ENCODE measurements around the gene IL12A. TPM values are rescaled to one million over a fixed set of nuclear protein-coding genes. Genes with fewer than 3 reads are reported as not detected.

The IL12A gene
- total RNA-seq (0.09 TPM in 1 of 2 replicates, not detected in the other), polyA plus RNA-seq (not detected in 2 replicates)

DNA sequence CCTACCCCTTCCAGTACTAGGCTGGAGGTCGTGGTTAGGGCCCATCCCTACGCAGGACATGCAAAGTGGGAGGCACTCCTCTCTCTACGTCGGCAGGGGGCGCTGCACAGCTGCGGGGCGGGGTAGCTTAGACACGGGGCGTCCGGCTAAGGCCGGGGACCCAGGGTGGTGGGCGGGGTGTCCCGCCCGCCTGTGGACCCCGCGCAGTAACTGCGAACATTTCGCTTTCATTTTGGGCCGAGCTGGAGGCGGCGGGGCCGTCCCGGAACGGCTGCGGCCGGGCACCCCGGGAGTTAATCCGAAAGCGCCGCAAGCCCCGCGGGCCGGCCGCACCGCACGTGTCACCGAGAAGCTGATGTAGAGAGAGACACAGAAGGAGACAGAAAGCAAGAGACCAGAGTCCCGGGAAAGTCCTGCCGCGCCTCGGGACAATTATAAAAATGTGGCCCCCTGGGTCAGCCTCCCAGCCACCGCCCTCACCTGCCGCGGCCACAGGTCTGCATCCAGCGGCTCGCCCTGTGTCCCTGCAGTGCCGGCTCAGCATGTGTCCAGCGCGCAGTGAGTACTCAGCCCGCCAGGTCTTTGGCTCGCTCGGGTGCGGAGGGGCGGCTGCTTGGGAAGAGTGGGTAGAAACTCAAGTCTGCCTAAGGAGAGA lies at the start of gene IL12A:
IL12A (plus strand) TSS at position 219 of the 655 bp plus-strand sequence.
- no peaks in the 10 kb centered on the region for H3K36me3 ChIP-seq
- no peaks in the 10 kb centered on the region for H3K4me1 ChIP-seq (ENCODE audit: low read depth)
- H3K27ac ChIP-seq = no peak within 1 kb of the TSS
- H3K9me3 ChIP-seq (ENCODE audit: low read depth) = no peaks in the 10 kb centered on the region
- TF ChIP-seq, protein P1, sequence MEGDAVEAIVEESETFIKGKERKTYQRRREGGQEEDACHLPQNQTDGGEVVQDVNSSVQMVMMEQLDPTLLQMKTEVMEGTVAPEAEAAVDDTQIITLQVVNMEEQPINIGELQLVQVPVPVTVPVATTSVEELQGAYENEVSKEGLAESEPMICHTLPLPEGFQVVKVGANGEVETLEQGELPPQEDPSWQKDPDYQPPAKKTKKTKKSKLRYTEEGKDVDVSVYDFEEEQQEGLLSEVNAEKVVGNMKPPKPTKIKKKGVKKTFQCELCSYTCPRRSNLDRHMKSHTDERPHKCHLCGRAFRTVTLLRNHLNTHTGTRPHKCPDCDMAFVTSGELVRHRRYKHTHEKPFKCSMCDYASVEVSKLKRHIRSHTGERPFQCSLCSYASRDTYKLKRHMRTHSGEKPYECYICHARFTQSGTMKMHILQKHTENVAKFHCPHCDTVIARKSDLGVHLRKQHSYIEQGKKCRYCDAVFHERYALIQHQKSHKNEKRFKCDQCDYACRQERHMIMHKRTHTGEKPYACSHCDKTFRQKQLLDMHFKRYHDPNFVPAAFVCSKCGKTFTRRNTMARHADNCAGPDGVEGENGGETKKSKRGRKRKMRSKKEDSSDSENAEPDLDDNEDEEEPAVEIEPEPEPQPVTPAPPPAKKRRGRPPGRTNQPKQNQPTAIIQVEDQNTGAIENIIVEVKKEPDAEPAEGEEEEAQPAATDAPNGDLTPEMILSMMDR (IDR thresholded peaks at IDR 0.05; ENCODE audit: low read depth, low read length) = peak; percentile 97
- peak; percentile 80 to 82 for DNase-seq (ENCODE audit: low read depth in 1 of 2, low spot score in 1 of 2)
- peak within 1 kb of the TSS; percentile 57 for H3K4me3 ChIP-seq
- H3K27me3 ChIP-seq = peaks cover 23% of the 10 kb centered on the region

DNA sequence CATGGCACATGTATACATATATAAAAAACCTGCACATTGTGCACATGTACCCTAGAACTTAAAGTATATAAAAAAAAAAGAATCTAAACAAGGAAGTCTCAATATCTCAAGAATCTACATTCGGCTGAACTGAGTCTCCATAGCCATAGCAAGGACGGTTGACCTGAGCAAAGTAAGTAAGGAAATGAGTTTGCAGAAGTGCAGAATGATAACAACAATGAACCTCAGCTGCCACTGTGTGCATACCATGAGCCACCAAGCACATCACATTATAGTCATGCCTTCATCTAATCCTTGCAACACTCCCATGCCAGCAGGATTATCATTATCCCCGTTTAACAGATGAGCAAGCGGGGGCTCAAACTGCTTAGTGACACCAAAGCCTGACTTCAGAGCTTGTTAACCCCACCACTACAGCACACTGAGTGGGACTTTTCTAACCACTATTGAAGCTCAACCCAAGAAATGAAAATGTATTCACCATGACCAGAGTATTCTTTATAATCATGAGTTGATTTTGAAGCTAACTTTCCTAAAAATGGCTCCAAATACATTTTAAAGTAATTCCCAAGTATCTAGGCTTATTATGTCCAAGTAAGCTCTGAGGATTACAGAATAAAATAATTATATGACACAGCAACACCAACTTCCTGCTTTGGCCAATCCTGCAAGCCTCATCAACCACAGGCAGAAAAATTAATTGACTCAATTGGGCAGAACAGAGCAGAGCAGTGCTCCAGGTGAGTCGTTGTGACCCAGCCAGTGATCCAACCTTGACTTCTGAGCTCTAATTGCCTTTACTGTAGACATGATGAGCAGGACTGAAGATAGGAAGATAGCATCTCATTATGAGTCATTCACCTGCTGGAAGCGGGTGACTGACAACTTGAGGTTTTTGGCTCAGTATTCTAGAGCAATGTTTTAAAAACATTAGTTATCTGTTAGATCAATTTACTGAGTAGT lies 47.3 kb upstream of the IL12A start:
- DNase-seq (ENCODE audit: low read depth in 1 of 2, low spot score in 1 of 2) = no peak
- Histone ChIP-seq H3K9me3 (ENCODE audit: low read depth) (no peaks in the 10 kb centered on the region), H3K4me1 (ENCODE audit: low read depth) (no peaks in the 10 kb centered on the region), H3K36me3 (no peaks in the 10 kb centered on the region), H3K4me3 (no peak overlapping the region), H3K27me3 (no peaks in the 10 kb centered on the region), H3K27ac (no peak overlapping the region)
- TF ChIP-seq, protein P1 (IDR thresholded peaks at IDR 0.05; ENCODE audit: low read depth, low read length) = no peak

DNA sequence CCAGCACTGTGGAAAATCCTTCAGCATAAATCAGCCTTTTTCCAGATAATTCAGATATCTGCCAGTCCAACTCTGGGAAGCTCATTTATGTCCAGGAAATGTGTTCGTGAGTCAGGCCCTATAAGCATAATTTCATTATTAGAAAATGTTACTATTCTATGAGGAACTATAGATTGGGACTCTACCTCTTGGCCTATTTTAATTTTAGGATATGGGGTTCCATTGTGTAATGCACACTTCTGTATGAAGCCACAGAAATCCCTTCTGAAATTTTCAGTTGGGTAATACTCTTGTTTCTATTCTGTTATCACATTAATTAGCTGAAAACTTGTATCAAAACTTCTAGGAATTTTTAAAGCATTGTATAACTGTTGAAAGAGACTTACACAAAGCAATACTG lies 43.9 kb upstream of the IL12A start:
- H3K4me3 ChIP-seq = no peak overlapping the region
- H3K27me3 ChIP-seq = no peaks in the 10 kb centered on the region
- no peak for DNase-seq (ENCODE audit: low read depth in 1 of 2, low spot score in 1 of 2)
- H3K27ac ChIP-seq = no peak overlapping the region
- H3K9me3 ChIP-seq (ENCODE audit: low read depth) = no peaks in the 10 kb centered on the region
- no peaks in the 10 kb centered on the region for H3K36me3 ChIP-seq
- TF ChIP-seq, protein P1 (IDR thresholded peaks at IDR 0.05; ENCODE audit: low read depth, low read length) = no peak
- no peaks in the 10 kb centered on the region for H3K4me1 ChIP-seq (ENCODE audit: low read depth)

DNA sequence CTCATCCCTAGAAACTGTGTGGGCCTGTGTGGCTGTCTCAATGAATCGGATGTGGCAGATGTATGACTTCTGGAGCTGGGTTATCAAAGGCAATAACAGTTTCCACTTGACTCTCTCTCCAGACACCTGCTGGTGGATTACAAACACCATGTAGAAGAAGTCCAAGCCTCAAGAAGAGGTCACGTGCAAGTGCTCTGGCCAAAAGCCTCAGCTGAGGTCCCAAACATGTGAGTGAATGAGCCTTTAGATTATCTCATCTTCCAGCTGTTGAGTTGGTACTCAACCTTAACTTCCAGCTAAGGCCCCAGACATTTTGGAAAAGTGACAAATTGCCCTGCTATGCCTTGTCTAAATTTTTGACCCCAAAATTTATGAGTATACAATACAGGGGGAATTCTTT lies 42.7 kb upstream of the IL12A start:
- no peak for DNase-seq (ENCODE audit: low read depth in 1 of 2, low spot score in 1 of 2)
- no peak overlapping the region for H3K27ac ChIP-seq
- TF ChIP-seq, protein P1 (IDR thresholded peaks at IDR 0.05; ENCODE audit: low read depth, low read length) = no peak
- H3K9me3 ChIP-seq (ENCODE audit: low read depth) = no peaks in the 10 kb centered on the region
- H3K27me3 ChIP-seq = no peaks in the 10 kb centered on the region
- H3K4me3 ChIP-seq = no peak overlapping the region
- H3K4me1 ChIP-seq (ENCODE audit: low read depth) = no peaks in the 10 kb centered on the region
- H3K36me3 ChIP-seq = no peaks in the 10 kb centered on the region

DNA sequence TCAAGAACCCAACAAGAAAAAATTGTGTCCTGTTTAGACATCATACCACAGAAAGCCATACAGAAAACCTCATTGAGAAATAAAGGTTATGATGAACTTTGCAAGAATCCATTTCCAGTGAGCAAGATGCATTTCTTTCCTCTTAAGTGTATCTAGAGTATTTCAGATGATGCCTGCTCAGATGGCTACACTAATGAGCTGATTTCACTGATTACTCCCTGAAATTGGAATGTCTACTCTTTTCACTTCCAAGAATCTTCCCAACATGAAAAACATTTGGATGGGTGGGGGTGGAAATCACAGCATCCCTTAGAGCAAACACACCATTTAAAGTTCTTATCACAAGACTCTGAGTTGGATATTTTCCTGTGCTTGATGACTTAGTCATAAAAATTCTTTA lies 41.4 kb upstream of the IL12A start:
- Histone ChIP-seq H3K27me3 (no peaks in the 10 kb centered on the region), H3K36me3 (no peaks in the 10 kb centered on the region), H3K9me3 (ENCODE audit: low read depth) (no peaks in the 10 kb centered on the region), H3K4me3 (no peak overlapping the region), H3K4me1 (ENCODE audit: low read depth) (no peaks in the 10 kb centered on the region), H3K27ac (no peak overlapping the region)
- peak in 1 of 2 donors; percentile 44 for DNase-seq (ENCODE audit: low read depth in 1 of 2, low spot score in 1 of 2)
- TF ChIP-seq, protein P1 (IDR thresholded peaks at IDR 0.05; ENCODE audit: low read depth, low read length) = no peak
